ENCODE measurements around the gene MBTPS1. TPM values are rescaled to one million over a fixed set of nuclear protein-coding genes. Genes with fewer than 3 reads are reported as not detected.

The MBTPS1 gene
- total RNA-seq, 1 experiment from 2014 or later: 56.1 TPM

- ChIA-PET CTCF (no interaction called here), POLR2A (ENCODE audit: unreplicated experiment) (interaction anchor here (0.7 kb wide), 1 partner anchor 62 kb away, joined by 16 read pairs; no protein-coding TSS in a partner anchor)
- no peak overlapping the region for H3K27ac ChIP-seq (ENCODE audit: low read length)
- intact Hi-C loops (cut with micrococcal nuclease): no loop called here
- TF ChIP-seq CTCF (conservative IDR thresholded peaks at IDR 0.05; ENCODE audit: low read depth, low read length) (no peak), EZH2 (IDR thresholded peaks at IDR 0.05; ENCODE audit: low read length, unreplicated experiment) (no peak), EZH2phosphoT487 (IDR thresholded peaks at IDR 0.05; ENCODE audit: borderline replicate concordance, low read length) (no peak)
- no peaks in the 10 kb centered on the region for H3F3A ChIP-seq (ENCODE audit: low read length, unreplicated experiment)
- no peak overlapping the region for H3K4me2 ChIP-seq (ENCODE audit: low read length)
- H3K9me3 ChIP-seq (ENCODE audit: low read length): no peaks in the 10 kb centered on the region
- H4K20me1 ChIP-seq (ENCODE audit: low read length): no peaks in the 10 kb centered on the region
- H3K9me2 ChIP-seq (replicated peaks; ENCODE audit: low read length): no peaks in the 10 kb centered on the region
- H3K79me2 ChIP-seq (ENCODE audit: low read length): peaks cover 4% of the 10 kb centered on the region; the same call in 1 of the 2 replicates
- no peak overlapping the region for H3K4me3 ChIP-seq (ENCODE audit: low read length)
- H3K4me1 ChIP-seq (ENCODE audit: insufficient read depth, low read length): no peaks in the 10 kb centered on the region
- no peaks in the 10 kb centered on the region; the same call in 1 of the 2 replicates for H3K36me3 ChIP-seq (ENCODE audit: low read depth, low read length)
- no peak for DNase-seq
- no peak for ATAC-seq
- BruUV-seq (replicated peaks): no TSS peak
- H2AFZ ChIP-seq (ENCODE audit: low read length): no peak overlapping the region
- no peak overlapping the region for H3K9ac ChIP-seq (ENCODE audit: low read length)
- no peaks in the 10 kb centered on the region for H3K27me3 ChIP-seq (ENCODE audit: low read length)
Observed at GRCh38 chr16:84132527-84133285, 16.0 kb upstream of the MBTPS1 start.

GRCh38 chr16:84131117-84131516 lies 14.4 kb upstream of the MBTPS1 start:
- H3K4me2 ChIP-seq (ENCODE audit: low read length): no peak overlapping the region
- DNase-seq (no peak), ATAC-seq (no peak)
- BruUV-seq (replicated peaks): no TSS peak
- H3K79me2 ChIP-seq (ENCODE audit: low read length): no peaks in the 10 kb centered on the region
- POLR2A ChIA-PET (ENCODE audit: unreplicated experiment): no interaction called here
- H3K4me1 ChIP-seq (ENCODE audit: insufficient read depth, low read length): no peaks in the 10 kb centered on the region
- H3F3A ChIP-seq (ENCODE audit: low read length, unreplicated experiment): no peaks in the 10 kb centered on the region
- no peak overlapping the region for H3K27ac ChIP-seq (ENCODE audit: low read length)
- H4K20me1 ChIP-seq (ENCODE audit: low read length): no peaks in the 10 kb centered on the region
- H3K27me3 ChIP-seq (ENCODE audit: low read length): no peaks in the 10 kb centered on the region
- H3K36me3 ChIP-seq (ENCODE audit: low read depth, low read length): no peaks in the 10 kb centered on the region; the same call in 1 of the 2 replicates
- H3K9me3 ChIP-seq (ENCODE audit: low read length): no peaks in the 10 kb centered on the region
- H3K4me3 ChIP-seq (ENCODE audit: low read length): no peak overlapping the region
- intact Hi-C loops (cut with micrococcal nuclease): no loop called here
- CTCF ChIA-PET: no interaction called here
- no peaks in the 10 kb centered on the region for H3K9me2 ChIP-seq (replicated peaks; ENCODE audit: low read length)
- H3K9ac ChIP-seq (ENCODE audit: low read length): no peak overlapping the region
- H2AFZ ChIP-seq (ENCODE audit: low read length): no peak overlapping the region
- TF ChIP-seq EZH2 (IDR thresholded peaks at IDR 0.05; ENCODE audit: low read length, unreplicated experiment) (no peak), CTCF (conservative IDR thresholded peaks at IDR 0.05; ENCODE audit: low read depth, low read length) (no peak), EZH2phosphoT487 (IDR thresholded peaks at IDR 0.05; ENCODE audit: borderline replicate concordance, low read length) (no peak)
